Activated CD4-positive, CD25-positive, alpha-beta regulatory T cell treated with anti-CD3 and anti-CD28 coated beads, Interleukin-2, amount 50 U/mL, for 16 hours (primary cell): Measurements from ENCODE around the gene PGA4.
"Not testable (repeated sequence)": the region's sequence is repeated elsewhere in the genome, so short reads cannot be mapped to it uniquely, and the experiment has no call there.

Experiments used
- DNase-seq: peaks from one replicate; pipeline ENCODE4 v3.0.0-alpha.2; 2020; ENCODE audit warnings: low read depth, low spot score

Gene PGA4

GRCh38 chr11:61204502-61205059 lies 17.6 kb upstream of the PGA4 start:
- DNase-seq: not testable (repeated sequence)

GRCh38 chr11:61207636-61208310 lies 14.4 kb upstream of the PGA4 start:
- DNase-seq: not testable (repeated sequence)

GRCh38 chr11:61210629-61211028 lies 11.5 kb upstream of the PGA4 start:
- not testable (repeated sequence) for DNase-seq

GRCh38 chr11:61211327-61211952 lies 10.7 kb upstream of the PGA4 start:
- DNase-seq: not testable (repeated sequence)

GRCh38 chr11:61212202-61212601 lies 9.9 kb upstream of the PGA4 start:
- DNase-seq: not testable (repeated sequence)

- not testable (repeated sequence) for DNase-seq
Measured at GRCh38 chr11:61213711-61214324, 8.3 kb upstream of the PGA4 start.

GRCh38 chr11:61218306-61218705 lies 3.8 kb upstream of the PGA4 start:
- not testable (repeated sequence) for DNase-seq

GRCh38 chr11:61219016-61219415 lies 3.1 kb upstream of the PGA4 start:
- not testable (repeated sequence) for DNase-seq

- not testable (repeated sequence) for DNase-seq
Measured at GRCh38 chr11:61222692-61223091, 545 bp downstream of the PGA4 start.

GRCh38 chr11:61226457-61227137 lies 4.5 kb downstream of the PGA4 start:
- not testable (repeated sequence) for DNase-seq

- DNase-seq: not testable (repeated sequence)
Measured at GRCh38 chr11:61229458-61229857, 7.3 kb downstream of the PGA4 start.

- DNase-seq: not testable (repeated sequence)
Measured at GRCh38 chr11:61231033-61231432, 8.9 kb downstream of the PGA4 start.

GRCh38 chr11:61231585-61231984 lies 9.4 kb downstream of the PGA4 start:
- not testable (repeated sequence) for DNase-seq

- not testable (repeated sequence) for DNase-seq
Measured at GRCh38 chr11:61232548-61233145, 10.5 kb downstream of the PGA4 start.

- DNase-seq: not testable (repeated sequence)
Measured at GRCh38 chr11:61237130-61237529, 15.0 kb downstream of the PGA4 start.

GRCh38 chr11:61240288-61240687 lies 18.1 kb downstream of the PGA4 start:
- DNase-seq: not testable (repeated sequence)

GRCh38 chr11:61240875-61241274 lies 18.7 kb downstream of the PGA4 start, which contains the start of gene PGA5:
Gene PGA5, plus strand, starts transcription at chr11:61241175. Its CDS starts 52 bp downstream, at chr11:61241227.
- DNase-seq: not testable (repeated sequence)

GRCh38 chr11:61241526-61241925 lies 19.4 kb downstream of the PGA4 start:
- not testable (repeated sequence) for DNase-seq

- DNase-seq: not testable (repeated sequence)
Measured at GRCh38 chr11:61245284-61245964, 23.3 kb downstream of the PGA4 start.

GRCh38 chr11:61248071-61248470 lies 25.9 kb downstream of the PGA4 start:
- DNase-seq: not testable (repeated sequence)

GRCh38 chr11:61249201-61249600 lies 27.1 kb downstream of the PGA4 start:
- not testable (repeated sequence) for DNase-seq
